ENCODE measurements around the gene PTER. TPM values are rescaled to one million over a fixed set of nuclear protein-coding genes. Genes with fewer than 3 reads are reported as not detected.

Gene PTER
- total RNA-seq, 1 experiment from 2014 or later = 25.8 TPM

DNA sequence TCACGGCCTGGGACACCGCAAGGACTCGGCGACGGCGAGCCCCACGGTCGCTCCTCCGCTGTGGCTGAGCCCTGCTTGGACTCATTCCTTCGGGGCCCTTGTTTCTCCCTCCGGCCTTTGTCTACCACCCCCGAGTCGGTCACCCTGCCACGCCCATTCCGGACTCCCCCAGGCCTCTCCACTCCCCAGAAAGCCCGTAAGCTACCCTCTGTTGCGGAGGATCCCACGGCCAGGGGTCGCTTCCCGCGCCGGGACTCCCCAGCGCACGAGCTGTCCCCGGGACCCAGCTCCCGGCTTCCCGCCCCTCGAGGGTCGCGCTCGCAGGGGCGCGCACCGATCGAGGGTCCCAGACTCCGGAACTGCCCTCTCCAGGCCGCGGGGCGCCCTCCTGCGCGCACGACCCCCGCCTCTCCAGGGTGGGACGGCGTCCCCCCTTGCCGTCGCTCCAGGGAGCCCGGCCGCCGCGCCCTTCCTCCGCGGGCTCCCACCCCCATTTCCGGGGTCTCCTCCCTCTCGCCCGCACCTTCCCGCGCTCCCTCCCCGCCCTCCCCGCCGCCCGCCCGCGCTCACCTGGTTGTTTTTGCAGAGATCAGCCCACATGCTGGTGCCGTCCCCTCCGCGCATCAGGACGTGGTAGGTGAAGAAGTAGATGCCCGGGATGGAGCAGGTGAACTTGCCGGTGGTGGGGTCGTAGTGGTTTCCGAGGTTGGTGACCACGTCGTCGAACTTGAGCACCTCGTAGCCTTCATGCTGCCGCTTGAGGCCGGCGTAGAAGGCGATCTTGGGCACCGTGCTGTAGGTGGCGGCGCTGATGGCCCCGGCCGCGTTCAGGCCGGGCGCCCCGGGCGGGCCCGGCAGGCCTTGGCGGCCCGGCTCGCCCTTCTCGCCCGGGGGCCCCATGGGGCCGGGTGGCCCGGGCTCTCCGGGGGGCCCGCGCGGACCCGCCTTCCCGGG, 83.4 kb downstream of the PTER start:
- Histone ChIP-seq H3K4me3 (replicated peaks in 1 of 2; ENCODE audit: low read depth in 1 of 2, low read length in 2 of 2) (no peak overlapping the region), H3K9ac (ENCODE audit: low read length) (no peak overlapping the region), H2AFZ (ENCODE audit: low read depth, low read length, poor library complexity, severe bottlenecking) (no peak overlapping the region), H3K27me3 (ENCODE audit: insufficient read depth, low read length) (no peaks in the 10 kb centered on the region), H3K27ac (ENCODE audit: low read depth, low read length) (no peak overlapping the region), H3K9me3 (ENCODE audit: control insufficient read depth in 1 of 2, insufficient read depth in 1 of 2, low read depth in 1 of 2, low read length in 2 of 2) (no peaks in the 10 kb centered on the region), H4K20me1 (ENCODE audit: insufficient read depth) (no peaks in the 10 kb centered on the region), H3K79me2 (ENCODE audit: insufficient read depth, low read length) (no peaks in the 10 kb centered on the region), H3K9me2 (ENCODE audit: insufficient read depth) (no peaks in the 10 kb centered on the region), H3K36me3 (ENCODE audit: control insufficient read depth in 1 of 2, insufficient read depth in 2 of 2, low read length in 2 of 2) (no peaks in the 10 kb centered on the region), H3K4me2 (ENCODE audit: low read length) (no peak overlapping the region), H3K4me1 (ENCODE audit: control insufficient read depth in 1 of 2, insufficient read depth in 2 of 2, low read length in 2 of 2) (no peaks in the 10 kb centered on the region)
- DNase-seq (ENCODE audit: low read depth, low spot score) (no peak), ATAC-seq (no peak)
- CTCF ChIA-PET = interaction anchor here (1.0 to 2.2 kb wide), 2 partner anchors 618 to 640 kb away, joined by 4 to 10 read pairs; no protein-coding TSS in a partner anchor
- RAD21 ChIA-PET (ENCODE audit: low non-redundant PET in 1 of 2, low total read pairs in 2 of 2, uncharacterized antibody in 2 of 2, unreplicated experiment in 2 of 2) = no interaction called here
- no TSS peak for BruUV-seq (replicated peaks)
- TF ChIP-seq CBX3 (IDR thresholded peaks at IDR 0.05; ENCODE audit: low read depth) = no peak
- TF ChIP-seq YY1 (IDR thresholded peaks at IDR 0.05; ENCODE audit: extremely low read depth, insufficient replicate concordance, low read depth, low read length) = no peak
- TF ChIP-seq EZH2phosphoT487 (IDR thresholded peaks at IDR 0.05; ENCODE audit: borderline replicate concordance) = no peak
- TF ChIP-seq JUND (IDR thresholded peaks at IDR 0.05) = no peak
- TF ChIP-seq, protein P1, sequence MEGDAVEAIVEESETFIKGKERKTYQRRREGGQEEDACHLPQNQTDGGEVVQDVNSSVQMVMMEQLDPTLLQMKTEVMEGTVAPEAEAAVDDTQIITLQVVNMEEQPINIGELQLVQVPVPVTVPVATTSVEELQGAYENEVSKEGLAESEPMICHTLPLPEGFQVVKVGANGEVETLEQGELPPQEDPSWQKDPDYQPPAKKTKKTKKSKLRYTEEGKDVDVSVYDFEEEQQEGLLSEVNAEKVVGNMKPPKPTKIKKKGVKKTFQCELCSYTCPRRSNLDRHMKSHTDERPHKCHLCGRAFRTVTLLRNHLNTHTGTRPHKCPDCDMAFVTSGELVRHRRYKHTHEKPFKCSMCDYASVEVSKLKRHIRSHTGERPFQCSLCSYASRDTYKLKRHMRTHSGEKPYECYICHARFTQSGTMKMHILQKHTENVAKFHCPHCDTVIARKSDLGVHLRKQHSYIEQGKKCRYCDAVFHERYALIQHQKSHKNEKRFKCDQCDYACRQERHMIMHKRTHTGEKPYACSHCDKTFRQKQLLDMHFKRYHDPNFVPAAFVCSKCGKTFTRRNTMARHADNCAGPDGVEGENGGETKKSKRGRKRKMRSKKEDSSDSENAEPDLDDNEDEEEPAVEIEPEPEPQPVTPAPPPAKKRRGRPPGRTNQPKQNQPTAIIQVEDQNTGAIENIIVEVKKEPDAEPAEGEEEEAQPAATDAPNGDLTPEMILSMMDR (IDR thresholded peaks at IDR 0.05 in 2 of 3, conservative IDR thresholded peaks at IDR 0.05 in 1 of 3; ENCODE audit: borderline replicate concordance in 1 of 3, insufficient read depth in 1 of 3, low read depth in 2 of 3, low read length in 2 of 3) = no peak
- TF ChIP-seq POLR2A (IDR thresholded peaks at IDR 0.05; ENCODE audit: borderline replicate concordance, extremely low read depth, insufficient read depth, insufficient read length) = no peak
- TF ChIP-seq, protein P2, sequence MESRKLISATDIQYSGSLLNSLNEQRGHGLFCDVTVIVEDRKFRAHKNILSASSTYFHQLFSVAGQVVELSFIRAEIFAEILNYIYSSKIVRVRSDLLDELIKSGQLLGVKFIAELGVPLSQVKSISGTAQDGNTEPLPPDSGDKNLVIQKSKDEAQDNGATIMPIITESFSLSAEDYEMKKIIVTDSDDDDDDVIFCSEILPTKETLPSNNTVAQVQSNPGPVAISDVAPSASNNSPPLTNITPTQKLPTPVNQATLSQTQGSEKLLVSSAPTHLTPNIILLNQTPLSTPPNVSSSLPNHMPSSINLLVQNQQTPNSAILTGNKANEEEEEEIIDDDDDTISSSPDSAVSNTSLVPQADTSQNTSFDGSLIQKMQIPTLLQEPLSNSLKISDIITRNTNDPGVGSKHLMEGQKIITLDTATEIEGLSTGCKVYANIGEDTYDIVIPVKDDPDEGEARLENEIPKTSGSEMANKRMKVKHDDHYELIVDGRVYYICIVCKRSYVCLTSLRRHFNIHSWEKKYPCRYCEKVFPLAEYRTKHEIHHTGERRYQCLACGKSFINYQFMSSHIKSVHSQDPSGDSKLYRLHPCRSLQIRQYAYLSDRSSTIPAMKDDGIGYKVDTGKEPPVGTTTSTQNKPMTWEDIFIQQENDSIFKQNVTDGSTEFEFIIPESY (IDR thresholded peaks at IDR 0.05; ENCODE audit: extremely low read depth, insufficient replicate concordance, low read length) = no peak
- TF ChIP-seq RAD21 (IDR thresholded peaks at IDR 0.05; ENCODE audit: low read depth) = no peak
- no peak for TF ChIP-seq SIN3A (IDR thresholded peaks at IDR 0.05; ENCODE audit: low read depth)
- no peak for TF ChIP-seq ZNF274 (IDR thresholded peaks at IDR 0.05; ENCODE audit: low read depth, low read length)
- no peak for TF ChIP-seq ZFX (IDR thresholded peaks at IDR 0.05)
- no peak for TF ChIP-seq SP1 (IDR thresholded peaks at IDR 0.05; ENCODE audit: low read depth)
- TF ChIP-seq, protein P3, sequence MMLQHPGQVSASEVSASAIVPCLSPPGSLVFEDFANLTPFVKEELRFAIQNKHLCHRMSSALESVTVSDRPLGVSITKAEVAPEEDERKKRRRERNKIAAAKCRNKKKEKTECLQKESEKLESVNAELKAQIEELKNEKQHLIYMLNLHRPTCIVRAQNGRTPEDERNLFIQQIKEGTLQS (IDR thresholded peaks at IDR 0.05) = no peak
- TF ChIP-seq EGR1 (IDR thresholded peaks at IDR 0.05; ENCODE audit: low read depth) = no peak
- intact Hi-C loops (cut with micrococcal nuclease) = loop anchor here (10.0 kb wide), 1 partner anchor 485 kb away; no protein-coding TSS in a partner anchor
- POLR2A ChIA-PET = no interaction called here

Measured in HCT116 (cell line).